ENCODE results near the gene GNL2.

GNL2 gene

DNA sequence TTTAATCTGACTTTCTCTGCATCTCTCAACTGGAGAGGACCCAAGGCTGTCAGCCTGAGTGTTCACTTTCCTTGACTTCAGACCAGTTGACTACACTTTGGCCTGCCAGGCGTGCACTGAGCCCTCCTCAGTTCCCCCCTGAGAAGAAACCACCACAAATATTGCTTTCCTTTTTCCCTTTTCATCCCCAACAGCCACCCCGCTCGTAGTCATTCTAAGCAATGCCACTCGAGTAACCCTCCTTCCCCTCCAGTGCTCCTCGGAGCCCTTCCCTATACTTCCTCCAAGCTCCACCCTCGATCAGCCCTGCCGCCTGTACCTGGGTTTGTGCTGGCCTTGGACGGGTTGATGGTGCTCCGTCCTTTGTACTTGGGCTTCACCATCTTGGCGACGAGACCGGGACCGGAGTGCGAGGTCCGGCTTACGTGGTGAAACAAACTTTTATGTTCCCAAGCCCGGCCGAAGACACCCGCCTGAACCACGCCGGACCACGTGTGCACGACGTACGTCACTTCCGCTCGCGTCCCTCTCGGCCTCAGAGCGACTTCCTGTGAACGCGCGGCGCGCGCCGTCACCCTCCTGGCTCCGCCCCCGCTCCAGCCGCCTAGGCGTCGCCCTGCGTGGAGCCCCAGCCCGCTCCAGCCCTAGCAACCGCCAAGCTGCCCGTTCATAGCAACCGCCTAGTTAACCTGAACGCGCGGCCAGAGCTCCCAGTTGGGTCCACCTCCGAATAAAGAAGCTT, at the start of gene GNL2:
Gene GNL2, minus strand, starts transcription at position 498 of the 742 bp plus-strand sequence. Its CDS starts 115 bp downstream, at position 383.
- DNase-seq = peak; percentile 92

- no peak for DNase-seq
Observed at GRCh38 chr1:37641059-37641458, 45.3 kb upstream of the GNL2 start.

DNA sequence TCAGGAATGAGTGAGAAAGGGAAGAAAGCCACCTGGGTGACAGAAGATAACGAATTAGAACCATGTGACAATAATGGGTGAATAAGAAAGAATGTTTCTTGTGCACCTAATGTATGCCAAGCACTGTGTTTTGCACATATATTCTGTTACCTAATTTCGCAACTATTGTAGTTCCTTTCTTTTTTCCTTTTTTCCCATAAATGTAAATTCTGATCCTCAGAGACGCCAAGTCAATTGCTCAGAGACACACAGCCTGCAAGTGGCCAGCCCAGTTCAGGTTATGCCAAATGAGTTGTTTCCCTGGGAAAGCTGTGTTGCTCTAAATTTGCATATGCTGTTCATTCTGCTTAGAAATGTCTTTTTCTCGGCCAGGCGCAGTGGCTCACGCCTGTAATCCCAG, 40.7 kb upstream of the GNL2 start:
- DNase-seq = no peak

DNA sequence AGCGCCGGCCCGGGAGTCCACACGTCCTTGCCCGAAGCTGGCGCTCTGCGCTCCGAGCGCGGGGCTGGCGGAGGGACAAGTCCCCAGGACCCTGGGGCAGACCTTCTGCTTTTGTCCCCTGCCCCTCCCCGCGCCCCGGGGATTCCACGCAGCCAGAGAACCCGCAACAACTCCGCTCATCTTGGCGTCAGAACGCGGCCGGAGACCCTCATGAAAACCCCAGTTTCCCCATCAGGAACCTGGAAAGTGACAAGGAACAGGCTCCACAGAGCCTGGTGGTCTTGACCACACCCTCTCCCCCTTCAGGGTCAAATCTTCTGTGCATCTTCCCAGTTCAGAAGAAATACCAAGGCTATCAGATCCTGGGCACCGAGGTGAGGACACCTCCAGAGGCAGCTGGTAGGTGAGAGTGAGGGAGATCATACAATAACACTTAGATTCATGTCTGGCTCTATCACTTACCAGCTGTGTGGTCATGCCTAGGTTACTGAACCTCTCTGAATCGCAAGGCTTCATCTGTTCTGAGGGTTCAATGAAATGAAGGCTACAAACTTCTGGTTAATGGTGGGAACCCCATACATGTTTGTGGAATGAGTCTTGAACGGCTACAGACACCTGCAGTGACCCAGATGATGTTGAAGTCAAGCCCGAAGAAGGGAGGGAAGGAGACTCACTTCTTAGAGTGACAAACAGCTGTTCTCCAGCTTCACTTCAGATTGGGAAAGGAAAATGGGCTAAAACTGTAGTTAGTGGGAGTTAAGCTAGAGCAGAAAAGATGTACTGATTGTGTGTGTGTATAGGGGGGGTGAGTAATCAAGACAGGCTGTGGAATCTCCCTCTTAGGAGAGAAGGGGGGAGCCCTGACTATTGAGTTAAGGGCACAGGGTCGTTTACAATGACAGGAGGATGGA, 39.5 kb upstream of the GNL2 start:
- no peak for DNase-seq

DNA sequence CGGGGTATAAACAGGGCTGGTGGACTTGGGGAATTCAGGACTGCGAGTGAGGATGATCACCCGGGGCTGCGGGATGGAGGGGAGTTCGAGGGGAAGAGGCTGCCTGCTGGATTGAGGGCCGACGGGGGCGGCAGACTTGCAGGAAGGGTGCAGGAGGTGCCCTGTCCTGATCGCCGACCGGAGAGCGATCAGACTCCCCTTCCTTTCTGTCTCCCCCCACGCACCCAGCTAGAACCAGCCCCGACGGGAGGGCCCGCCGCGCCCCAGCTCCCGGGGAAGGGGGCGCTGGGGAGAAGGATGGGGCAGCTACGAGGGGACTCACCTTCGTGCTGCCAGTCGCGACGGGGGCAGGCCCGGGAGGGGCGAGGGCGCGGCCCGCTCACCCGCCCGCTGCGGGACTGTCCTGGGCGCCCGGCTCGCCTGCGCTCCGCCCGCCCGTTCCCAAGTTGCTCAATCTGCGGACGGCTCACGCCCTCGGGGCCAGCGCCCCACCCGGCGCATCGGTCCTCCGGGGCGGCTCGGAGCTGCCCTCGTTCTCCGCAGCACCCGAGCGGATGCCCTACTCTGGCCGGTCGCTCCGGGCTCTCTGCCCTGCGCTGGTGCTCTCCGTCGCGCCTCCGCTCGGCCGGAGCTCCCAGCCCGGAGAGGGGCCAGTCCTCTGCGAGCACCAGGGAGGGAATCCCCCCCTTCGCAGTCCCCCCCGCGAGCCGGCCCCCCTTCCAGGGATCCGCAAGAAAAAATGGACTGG, 38.7 kb upstream of the GNL2 start, which contains the start of gene RSPO1:
Gene RSPO1, minus strand, starts transcription at position 649 of the 748 bp plus-strand sequence. CDS start 5,231 bp downstream, outside the sequence.
- DNase-seq = no peak

GRCh38 chr1:37633938-37634243, 38.2 kb upstream of the GNL2 start:
- no peak for DNase-seq

GRCh38 chr1:37633040-37633937, 37.6 kb upstream of the GNL2 start:
- no peak for DNase-seq

GRCh38 chr1:37631036-37631435, 35.3 kb upstream of the GNL2 start:
- DNase-seq = no peak

GRCh38 chr1:37630426-37631028, 34.8 kb upstream of the GNL2 start:
- no peak for DNase-seq

DNA sequence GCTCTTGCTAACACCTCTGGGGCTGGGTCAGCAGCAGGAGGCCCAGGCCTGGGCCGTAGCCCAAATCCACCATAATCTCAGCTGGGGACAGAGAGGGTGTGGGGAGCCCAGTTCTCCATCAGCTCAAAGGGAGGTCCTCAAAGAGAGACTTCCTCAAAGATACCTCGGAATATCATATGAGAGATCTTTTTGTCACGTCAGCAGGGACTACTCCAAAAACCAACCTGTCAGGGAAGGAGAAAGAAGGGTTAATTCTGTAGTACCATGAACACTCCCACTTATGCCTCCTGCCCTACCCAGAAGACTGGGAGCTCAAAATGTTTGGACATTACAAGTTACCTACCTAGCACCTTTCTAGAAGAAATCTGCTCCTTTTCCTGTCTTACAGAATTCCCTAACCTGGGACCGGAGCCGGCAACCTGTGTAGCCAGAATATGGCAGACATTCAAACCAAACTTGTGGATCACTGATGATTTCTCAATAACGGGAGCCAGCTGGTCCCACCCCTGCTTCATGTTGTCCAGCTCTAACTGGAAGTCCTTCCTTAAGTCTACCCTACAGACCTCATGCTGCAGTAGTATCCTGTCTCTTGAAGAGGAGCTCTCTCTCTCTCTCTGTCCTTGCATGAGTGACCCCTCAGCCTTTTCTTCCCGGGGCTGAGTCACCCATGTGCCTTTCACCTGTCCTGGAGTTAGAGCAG, 34.1 kb upstream of the GNL2 start:
- DNase-seq = no peak

- no peak for DNase-seq
Observed at GRCh38 chr1:37629008-37629407, 33.3 kb upstream of the GNL2 start.

- no peak for DNase-seq
Observed at GRCh38 chr1:37628026-37628556, 32.4 kb upstream of the GNL2 start.

DNA sequence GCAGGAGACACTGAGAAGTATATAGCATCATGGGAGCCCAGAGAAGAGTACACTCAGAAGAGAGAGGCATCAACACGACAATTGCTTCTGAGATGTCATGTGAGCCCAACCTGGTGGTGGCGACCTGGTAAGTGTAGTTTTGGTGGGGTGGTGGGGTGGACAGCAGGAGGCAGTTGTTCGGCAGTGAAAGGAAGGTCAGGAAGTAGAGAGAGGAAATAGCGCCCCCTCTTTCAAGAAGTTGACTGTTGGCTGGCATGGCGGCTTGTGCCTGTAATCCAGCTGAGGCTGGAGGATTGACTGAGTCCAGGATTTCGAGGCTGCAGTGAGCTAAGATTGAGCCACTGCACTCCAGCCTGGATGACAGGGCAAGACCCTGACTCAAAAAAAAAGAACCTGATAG, 26.4 kb upstream of the GNL2 start:
- DNase-seq = no peak

DNA sequence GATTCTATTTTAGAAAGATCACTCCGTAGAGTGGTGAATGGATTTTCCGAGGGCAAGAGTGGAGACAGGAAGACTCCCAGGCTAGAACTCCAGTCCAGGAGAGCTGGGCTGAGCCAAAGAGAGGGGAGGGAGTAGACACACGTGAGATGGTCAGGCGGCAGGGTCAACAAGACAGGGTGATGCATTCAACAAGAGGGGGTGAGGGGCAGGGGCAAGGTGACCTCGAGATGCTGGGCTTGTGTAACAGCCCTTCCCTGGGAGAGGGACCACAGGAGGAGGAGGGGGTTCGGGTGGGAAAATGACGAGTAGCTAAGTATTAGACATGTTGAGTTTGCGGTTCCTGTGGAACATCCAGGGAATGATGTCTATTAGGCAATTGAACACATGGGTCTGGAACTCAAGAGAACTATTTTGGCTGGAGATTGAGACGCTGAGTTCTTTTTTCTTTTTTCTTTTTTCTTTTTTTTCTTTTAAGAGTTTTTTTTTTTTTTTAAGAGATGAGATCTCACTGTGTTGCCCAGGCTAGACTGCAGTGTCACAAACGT, 25.7 kb upstream of the GNL2 start:
- DNase-seq = no peak

DNA sequence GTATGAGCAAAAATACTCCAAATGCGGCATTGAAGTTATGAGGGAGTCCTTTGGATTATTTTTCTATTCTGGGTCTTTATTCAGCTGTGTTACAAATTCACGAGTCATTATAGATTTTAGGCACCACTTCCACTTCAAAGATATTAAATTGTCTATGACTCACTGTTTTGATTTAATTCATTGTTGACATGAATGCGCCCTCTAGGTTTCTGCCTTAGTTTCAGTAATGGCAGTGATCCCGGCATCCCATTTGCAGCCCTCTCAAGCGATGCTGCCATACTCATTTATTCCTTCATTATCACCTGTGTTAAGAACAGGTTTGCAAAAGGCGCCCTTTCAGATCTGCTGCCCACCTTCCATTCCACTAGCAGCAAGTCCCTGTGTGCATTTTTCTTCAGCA, 25.0 kb upstream of the GNL2 start:
- peak; percentile 9 for DNase-seq

GRCh38 chr1:37616330-37616729, 20.6 kb upstream of the GNL2 start:
- no peak for DNase-seq

DNA sequence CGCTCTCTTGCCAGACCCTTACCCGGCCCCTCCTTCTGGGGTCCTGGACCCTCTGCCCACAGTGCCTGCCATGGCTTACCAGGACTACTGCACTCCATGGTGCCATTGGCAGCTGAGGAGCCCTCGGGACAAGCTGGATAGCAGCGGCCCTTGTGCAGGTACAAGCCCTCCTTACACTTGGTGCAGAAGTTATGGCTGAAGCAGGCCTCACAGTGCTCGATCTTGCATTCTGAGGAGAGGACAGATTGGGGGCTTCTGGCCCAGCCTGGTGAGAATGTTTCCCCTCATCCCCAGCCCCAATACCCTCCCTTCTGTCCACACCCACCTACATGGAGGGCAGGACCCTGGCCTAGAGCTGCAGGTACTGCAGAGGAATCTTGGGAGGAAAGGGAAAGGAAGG, 18.4 kb upstream of the GNL2 start:
- no peak for DNase-seq

DNA sequence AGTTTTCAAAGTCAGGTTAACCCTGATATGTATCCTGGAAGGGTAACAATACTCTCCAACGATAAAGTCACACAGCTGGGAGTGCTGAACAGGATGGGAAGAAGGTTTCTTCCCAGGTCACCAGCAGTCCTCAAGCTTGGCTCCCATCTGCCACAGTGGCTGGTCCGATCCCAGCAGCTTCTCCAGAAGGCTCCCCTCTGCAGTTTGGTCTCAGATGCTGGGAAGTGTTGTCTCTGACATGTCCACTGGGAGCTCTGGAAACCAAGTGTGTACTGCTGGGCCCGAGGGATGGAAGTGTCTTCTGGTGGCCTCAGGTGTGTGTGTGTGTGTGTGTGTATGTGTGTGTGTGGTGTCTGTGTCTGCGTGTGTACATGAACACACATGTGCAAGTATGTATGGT, 16.4 kb upstream of the GNL2 start:
- no peak for DNase-seq

DNA sequence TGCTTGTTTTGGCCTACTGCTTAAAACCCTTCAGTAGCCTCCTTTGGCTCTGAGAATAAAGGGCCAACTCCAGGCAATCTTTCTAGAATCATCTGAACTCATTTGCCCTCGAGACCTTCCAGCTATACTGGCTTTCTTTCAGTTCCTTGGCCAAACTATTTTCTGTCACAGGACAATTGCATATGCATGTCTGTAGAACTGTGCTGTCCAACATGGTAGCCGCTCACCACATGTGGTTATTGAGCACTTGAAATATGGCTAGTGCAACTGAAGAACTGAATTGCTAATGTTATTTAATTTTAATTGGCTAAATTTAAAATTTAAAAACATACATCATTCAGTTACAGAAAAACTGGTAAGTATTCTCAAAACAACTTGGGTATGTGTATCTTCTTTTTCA, 14.3 kb upstream of the GNL2 start:
- DNase-seq = no peak

DNA sequence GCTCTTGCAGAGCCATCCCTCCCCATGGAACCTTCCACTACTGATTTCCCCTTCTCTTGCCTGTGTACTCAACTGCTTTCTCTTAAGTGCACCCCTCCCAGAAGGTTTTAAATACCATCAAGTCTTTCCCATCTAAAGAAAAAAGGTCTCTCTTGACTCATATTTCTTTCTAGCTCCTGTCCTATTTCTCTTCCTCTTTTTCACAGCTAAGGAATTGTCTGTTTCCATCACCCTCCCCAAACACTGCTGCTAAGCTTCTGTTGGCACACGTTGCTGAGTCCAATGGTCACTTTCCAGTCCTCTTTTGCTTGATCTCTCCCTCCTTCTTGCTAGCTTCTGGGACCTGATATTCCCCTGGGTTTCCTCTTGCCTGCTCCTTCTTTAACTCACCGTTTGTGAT, 13.3 kb upstream of the GNL2 start:
- DNase-seq = no peak

Data from NCI-H1436 (cell line).